Measurements from ENCODE around the gene MALL.
"Not testable (repeated sequence)": the region's sequence is repeated elsewhere in the genome, so short reads cannot be mapped to it uniquely, and the experiment has no call there.

Gene MALL

DNA sequence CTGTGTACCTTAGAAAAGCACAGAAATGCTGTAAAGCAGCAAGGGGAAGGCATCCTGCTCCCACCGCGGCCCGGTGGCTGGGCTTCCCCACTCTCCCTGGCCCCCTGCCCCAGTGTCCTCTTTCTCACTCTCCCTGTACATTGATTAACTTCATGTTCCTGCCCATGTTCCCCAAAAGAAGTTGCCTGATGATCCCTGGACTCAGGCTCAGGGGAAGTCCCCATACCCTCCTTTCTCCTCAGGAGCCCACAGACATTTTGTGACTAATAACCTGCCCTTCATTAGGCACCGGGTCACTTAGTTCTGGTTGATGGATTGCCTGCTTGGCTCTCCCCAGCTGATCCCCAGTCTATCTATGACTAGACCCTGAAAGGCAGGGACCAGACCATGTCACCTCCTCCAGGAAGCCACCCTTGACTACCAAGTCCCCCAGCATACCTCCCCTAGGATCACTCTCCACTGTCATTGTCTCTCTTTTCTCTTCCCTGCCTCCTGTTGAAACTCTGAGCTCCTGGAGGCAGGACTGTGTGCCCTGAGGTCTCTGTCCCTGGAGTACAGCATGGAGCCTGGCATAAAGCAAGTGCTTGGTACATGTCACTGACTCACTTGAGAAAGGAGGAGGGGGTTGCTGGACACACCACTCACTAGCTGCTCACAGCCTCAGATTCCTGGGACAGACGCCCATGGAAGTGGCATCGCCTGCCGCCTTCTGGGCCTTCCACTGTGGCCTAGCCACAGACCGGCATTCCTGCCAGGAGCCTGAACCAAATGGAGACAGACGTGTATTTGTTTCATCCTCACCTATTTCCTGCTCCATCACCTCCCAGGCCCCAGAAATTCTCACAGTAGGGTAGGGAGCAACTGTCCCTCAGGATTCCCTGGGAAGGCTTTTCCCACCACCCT is 13.5 kb downstream of the MALL start:
- H3K9ac ChIP-seq (ENCODE audit: low read length), result no peak overlapping the region
- no peak overlapping the region for H3K27ac ChIP-seq (ENCODE audit: low read length)
- H3K4me1 ChIP-seq (ENCODE audit: control insufficient read depth, low read depth, low read length), result no peaks in the 10 kb centered on the region

DNA sequence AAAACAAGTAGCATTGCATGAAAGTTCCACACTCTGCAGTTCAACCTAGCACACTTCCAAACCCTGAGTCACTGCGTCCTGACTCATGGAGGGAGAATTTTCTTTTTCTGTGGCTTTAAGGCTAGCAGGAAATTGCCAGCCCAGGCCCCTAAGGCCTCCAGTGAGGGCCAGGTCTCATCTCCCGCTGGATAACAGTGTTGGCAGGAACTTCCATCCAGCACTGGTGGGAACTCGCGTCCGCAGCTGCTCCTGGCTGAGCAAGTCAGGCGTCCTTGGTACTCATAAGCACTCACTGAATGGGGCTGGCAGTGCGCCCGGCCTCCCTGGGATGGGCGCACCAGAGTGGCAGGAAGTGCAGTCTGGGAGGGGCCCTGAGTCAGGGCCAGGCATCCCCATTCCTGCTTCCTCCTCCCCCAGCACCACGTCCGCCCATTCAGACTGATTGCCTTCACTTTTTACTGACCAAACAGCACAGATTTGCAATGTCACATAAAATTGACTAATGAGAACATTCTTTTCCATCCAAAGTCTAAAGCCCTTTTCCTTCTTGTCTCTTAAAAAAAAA is 14.3 kb downstream of the MALL start:
- Histone ChIP-seq H3K4me3 (ENCODE audit: low read length) (no peak overlapping the region), H3K4me1 (ENCODE audit: control insufficient read depth, low read depth, low read length) (no peaks in the 10 kb centered on the region), H3K9me3 (ENCODE audit: control insufficient read depth, low read depth, low read length) (no peaks in the 10 kb centered on the region), H3K27me3 (ENCODE audit: control insufficient read depth, insufficient read depth, low read length) (no peaks in the 10 kb centered on the region), H3K9ac (ENCODE audit: low read length) (no peak overlapping the region), H3K36me3 (ENCODE audit: control insufficient read depth, low read depth, low read length) (no peaks in the 10 kb centered on the region), H3K27ac (ENCODE audit: low read length) (no peak overlapping the region)

More for the DNA sequence above, 13.5 kb downstream of the MALL start:
- H3K4me3 ChIP-seq (ENCODE audit: low read length), result no peak overlapping the region
- H3K27me3 ChIP-seq (ENCODE audit: control insufficient read depth, insufficient read depth, low read length), result no peaks in the 10 kb centered on the region
- H3K36me3 ChIP-seq (ENCODE audit: control insufficient read depth, low read depth, low read length), result no peaks in the 10 kb centered on the region
- no peaks in the 10 kb centered on the region for H3K9me3 ChIP-seq (ENCODE audit: control insufficient read depth, low read depth, low read length)

DNA sequence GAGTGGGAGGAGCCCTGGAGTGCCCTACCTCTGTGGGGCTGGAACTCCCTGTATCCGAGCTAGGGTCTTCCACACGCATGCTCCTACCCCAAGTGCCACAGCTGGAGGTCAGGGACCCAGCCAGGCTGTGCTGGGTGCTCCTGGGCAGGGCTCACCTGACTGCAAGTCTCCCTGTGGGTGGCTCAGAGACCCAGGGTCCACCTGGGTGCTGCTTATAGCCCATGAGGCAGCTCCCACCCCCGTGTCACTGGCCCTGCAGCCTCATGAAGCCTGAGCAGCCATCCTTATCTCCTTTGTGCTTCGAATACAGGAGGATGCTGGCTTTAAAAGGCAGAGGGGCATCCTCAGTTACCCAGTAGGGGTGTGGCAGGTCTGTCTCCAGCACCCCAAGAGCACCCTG is 14.7 kb downstream of the MALL start:
- not testable (repeated sequence) for H3K4me1 ChIP-seq (ENCODE audit: control insufficient read depth, low read depth, low read length); H3K27ac ChIP-seq (ENCODE audit: low read length); H3K4me3 ChIP-seq (ENCODE audit: low read length); H3K9ac ChIP-seq (ENCODE audit: low read length); H3K36me3 ChIP-seq (ENCODE audit: control insufficient read depth, low read depth, low read length); H3K9me3 ChIP-seq (ENCODE audit: control insufficient read depth, low read depth, low read length); H3K27me3 ChIP-seq (ENCODE audit: control insufficient read depth, insufficient read depth, low read length)

DNA sequence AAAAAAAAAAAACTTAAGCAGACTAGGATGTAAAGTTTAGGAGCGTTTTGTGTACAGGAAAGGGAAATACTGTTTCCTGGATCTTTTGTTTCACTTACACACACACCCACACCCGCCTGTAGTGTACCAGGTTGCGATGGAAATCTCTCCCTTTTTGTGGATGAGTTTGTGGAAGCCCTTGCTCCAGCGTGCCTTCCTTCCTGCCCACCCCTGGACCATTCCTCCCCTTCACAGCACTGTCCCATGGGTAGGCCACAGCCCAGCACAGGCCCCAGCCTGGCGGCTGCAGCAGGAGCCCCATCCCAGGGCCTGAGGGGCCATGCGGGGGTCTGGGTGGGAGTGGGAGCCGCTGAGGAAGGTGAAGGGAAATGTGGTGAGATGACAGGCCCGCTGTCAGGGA is 15.1 kb downstream of the MALL start:
- Histone ChIP-seq H3K9ac (ENCODE audit: low read length) (no peak overlapping the region), H3K4me1 (ENCODE audit: control insufficient read depth, low read depth, low read length) (no peaks in the 10 kb centered on the region)

DNA sequence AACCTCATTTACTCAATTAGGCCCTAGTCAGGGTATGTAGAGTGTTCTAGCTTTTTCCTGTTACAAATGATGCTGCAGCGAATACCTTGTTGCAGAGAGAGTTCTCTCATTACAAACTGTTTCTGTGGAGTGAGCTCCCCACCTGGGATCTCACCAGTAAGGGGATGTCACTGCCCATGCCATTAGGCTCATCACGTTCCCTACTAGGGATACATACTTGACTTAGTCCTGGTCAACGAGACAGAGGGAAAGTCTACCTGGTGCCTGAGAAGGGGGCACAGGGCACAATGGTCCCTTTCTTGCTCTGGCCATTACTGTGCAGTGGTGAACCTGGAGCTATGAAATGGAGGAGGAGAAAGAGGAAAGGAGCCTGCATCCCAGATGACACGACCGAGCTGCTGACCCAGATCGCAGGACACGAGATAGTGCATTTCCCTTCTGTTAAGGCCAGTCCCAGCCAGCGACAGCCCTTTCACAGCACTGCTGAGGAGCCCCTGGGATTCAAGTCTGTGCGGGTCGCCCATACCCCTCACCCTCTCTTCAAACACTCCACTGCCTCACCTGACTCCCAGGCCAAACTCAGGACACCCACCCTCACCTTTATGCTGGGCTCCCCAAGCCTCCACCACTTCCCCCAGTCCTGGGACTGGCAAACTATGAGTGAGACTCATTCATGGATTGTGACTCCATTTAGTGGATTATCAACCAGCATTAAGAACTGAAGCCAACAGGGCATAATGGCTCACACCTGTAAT is 16.0 kb downstream of the MALL start:
- no peaks in the 10 kb centered on the region for H3K9me3 ChIP-seq (ENCODE audit: control insufficient read depth, low read depth, low read length)
- H3K27ac ChIP-seq (ENCODE audit: low read length), result no peak overlapping the region
- no peak overlapping the region for H3K9ac ChIP-seq (ENCODE audit: low read length)
- no peaks in the 10 kb centered on the region for H3K36me3 ChIP-seq (ENCODE audit: control insufficient read depth, low read depth, low read length)
- H3K27me3 ChIP-seq (ENCODE audit: control insufficient read depth, insufficient read depth, low read length), result no peaks in the 10 kb centered on the region
- H3K4me1 ChIP-seq (ENCODE audit: control insufficient read depth, low read depth, low read length), result no peaks in the 10 kb centered on the region
- no peak overlapping the region for H3K4me3 ChIP-seq (ENCODE audit: low read length)

More for the DNA sequence above, 15.1 kb downstream of the MALL start:
- Histone ChIP-seq H3K36me3 (ENCODE audit: control insufficient read depth, low read depth, low read length) (no peaks in the 10 kb centered on the region), H3K4me3 (ENCODE audit: low read length) (no peak overlapping the region), H3K27me3 (ENCODE audit: control insufficient read depth, insufficient read depth, low read length) (no peaks in the 10 kb centered on the region), H3K27ac (ENCODE audit: low read length) (no peak overlapping the region), H3K9me3 (ENCODE audit: control insufficient read depth, low read depth, low read length) (no peaks in the 10 kb centered on the region)

DNA sequence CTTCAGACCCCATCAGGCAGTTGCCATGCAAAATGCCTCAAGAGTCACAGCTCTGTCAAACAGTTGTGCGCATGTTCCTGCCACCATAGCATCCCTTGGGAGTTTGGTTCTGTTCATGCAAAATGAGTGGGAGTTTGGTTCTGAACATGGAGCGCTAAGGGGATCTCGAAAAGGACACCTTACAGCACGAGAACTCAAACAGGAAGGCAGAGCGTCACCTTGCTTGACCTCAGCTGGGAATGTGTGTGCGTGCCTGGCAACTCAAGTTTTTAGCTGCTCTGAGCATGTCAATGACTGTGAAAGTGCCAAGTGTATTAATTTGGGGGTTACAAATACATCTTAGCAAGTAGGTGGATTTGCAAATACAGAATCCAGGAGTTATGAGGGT is 16.6 kb downstream of the MALL start:
- no peaks in the 10 kb centered on the region for H3K4me1 ChIP-seq (ENCODE audit: control insufficient read depth, low read depth, low read length)

DNA sequence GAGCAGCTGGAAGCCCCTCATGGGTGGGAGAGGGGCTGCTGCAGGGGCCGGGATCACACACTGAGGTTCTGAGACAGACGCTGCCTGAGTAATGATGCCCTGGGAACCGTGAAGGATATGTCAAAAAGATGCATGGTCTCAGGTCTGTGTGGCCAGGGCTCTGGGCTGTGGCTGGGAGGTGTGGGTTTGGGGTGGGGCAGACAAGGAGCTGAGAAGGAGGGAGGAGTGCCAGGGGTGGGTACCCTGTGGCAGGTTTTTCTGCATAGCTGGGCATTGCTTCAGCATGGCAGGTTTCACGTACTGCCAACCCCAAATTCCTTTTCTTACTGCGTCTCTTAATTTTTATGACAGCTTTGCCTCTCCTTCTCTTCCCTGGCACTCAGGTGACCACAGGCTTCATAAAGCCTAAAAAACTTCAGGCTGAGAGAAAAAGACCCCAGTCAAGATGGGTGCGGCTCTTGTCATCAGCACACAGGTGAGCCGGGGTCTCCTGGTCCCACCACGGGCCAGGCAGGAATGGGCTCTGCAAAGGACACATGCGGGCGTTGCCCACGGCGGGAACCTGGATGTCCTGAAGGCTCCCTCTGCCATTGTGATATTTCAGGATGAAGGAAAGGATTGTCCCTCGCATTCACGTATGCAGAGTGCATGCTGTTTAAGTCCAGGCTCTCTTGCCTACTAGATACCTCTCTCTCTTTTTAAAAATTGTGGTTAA is 18.0 kb downstream of the MALL start:
- H3K9me3 ChIP-seq (ENCODE audit: control insufficient read depth, low read depth, low read length), result no peaks in the 10 kb centered on the region
- H3K9ac ChIP-seq (ENCODE audit: low read length), result no peak overlapping the region
- H3K27ac ChIP-seq (ENCODE audit: low read length), result no peak overlapping the region
- no peak overlapping the region for H3K4me3 ChIP-seq (ENCODE audit: low read length)
- H3K27me3 ChIP-seq (ENCODE audit: control insufficient read depth, insufficient read depth, low read length), result no peaks in the 10 kb centered on the region
- H3K4me1 ChIP-seq (ENCODE audit: control insufficient read depth, low read depth, low read length), result no peaks in the 10 kb centered on the region
- H3K36me3 ChIP-seq (ENCODE audit: control insufficient read depth, low read depth, low read length), result no peaks in the 10 kb centered on the region

More for the DNA sequence above, 16.6 kb downstream of the MALL start:
- H3K36me3 ChIP-seq (ENCODE audit: control insufficient read depth, low read depth, low read length), result no peaks in the 10 kb centered on the region
- no peaks in the 10 kb centered on the region for H3K9me3 ChIP-seq (ENCODE audit: control insufficient read depth, low read depth, low read length)
- no peaks in the 10 kb centered on the region for H3K27me3 ChIP-seq (ENCODE audit: control insufficient read depth, insufficient read depth, low read length)
- H3K4me3 ChIP-seq (ENCODE audit: low read length), result no peak overlapping the region
- H3K27ac ChIP-seq (ENCODE audit: low read length), result no peak overlapping the region
- no peak overlapping the region for H3K9ac ChIP-seq (ENCODE audit: low read length)

DNA sequence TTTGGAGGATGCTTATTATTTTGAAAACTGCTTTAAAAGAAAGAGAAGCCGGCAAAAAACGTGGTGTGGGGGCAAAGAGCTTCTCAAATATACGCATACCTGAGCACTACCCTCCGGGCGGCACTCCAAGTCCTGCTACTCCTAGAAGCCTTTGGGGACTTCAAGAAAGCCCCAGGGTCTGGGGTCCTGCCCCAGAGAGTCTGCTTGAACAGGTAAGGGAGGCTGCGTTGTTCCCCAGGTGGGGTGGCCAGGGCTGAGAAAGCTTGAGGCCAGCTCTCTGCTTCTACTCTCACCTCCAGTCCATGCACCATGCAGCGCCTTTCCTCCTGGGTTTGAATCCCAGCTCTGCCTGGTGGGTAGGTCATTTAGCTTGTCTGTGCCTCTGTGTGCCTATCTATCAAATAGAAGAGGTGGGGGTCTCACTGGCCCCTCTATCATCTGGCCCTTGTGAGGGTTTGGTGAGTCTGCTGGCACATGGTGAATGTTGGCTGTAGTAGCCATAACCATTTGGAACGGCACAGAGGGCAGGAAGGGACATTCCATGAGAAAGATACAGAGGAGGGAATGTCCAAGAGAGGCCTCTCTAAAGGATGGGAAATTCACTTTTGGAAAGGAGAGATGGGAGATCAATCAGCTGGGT is 19.5 kb downstream of the MALL start:
- Histone ChIP-seq H3K4me3 (ENCODE audit: low read length) (no peak overlapping the region), H3K4me1 (ENCODE audit: control insufficient read depth, low read depth, low read length) (no peaks in the 10 kb centered on the region), H3K27me3 (ENCODE audit: control insufficient read depth, insufficient read depth, low read length) (no peaks in the 10 kb centered on the region), H3K9ac (ENCODE audit: low read length) (no peak overlapping the region), H3K27ac (ENCODE audit: low read length) (no peak overlapping the region), H3K36me3 (ENCODE audit: control insufficient read depth, low read depth, low read length) (no peaks in the 10 kb centered on the region), H3K9me3 (ENCODE audit: control insufficient read depth, low read depth, low read length) (no peaks in the 10 kb centered on the region)

DNA sequence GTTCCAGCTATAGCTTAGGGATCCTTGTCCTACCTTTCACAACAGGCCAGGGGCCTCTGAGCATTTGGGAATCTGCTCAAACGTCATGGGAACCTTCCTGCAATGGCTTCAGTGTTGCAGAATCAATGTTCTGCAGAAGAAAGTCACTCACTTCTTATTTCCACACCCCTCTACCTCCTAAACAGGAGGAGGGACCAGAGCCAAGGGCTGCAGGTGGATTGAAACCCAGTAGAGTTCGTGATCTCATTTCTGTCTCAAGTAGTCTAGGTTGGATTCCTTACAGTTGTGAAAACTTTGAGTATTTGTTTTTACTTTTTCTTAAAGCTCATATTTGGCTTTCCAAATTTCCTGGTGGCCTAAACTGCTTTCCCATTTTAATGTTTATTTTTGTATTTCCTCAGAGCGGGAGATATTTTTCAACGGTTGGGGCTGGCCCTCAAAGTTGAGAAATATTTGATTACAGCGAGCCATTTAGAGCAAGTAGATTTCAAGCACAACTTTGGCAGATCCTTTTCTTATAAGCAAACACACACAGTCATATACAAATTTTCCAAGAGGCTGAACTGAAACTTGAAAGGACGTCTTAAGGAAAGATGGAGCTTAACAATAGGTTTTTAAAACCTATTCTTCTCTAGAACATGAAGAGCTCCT is 20.6 kb downstream of the MALL start:
- not testable (repeated sequence) for H3K4me3 ChIP-seq (ENCODE audit: low read length); H3K27ac ChIP-seq (ENCODE audit: low read length); H3K27me3 ChIP-seq (ENCODE audit: control insufficient read depth, insufficient read depth, low read length); H3K9me3 ChIP-seq (ENCODE audit: control insufficient read depth, low read depth, low read length); H3K36me3 ChIP-seq (ENCODE audit: control insufficient read depth, low read depth, low read length); H3K9ac ChIP-seq (ENCODE audit: low read length); H3K4me1 ChIP-seq (ENCODE audit: control insufficient read depth, low read depth, low read length)

DNA sequence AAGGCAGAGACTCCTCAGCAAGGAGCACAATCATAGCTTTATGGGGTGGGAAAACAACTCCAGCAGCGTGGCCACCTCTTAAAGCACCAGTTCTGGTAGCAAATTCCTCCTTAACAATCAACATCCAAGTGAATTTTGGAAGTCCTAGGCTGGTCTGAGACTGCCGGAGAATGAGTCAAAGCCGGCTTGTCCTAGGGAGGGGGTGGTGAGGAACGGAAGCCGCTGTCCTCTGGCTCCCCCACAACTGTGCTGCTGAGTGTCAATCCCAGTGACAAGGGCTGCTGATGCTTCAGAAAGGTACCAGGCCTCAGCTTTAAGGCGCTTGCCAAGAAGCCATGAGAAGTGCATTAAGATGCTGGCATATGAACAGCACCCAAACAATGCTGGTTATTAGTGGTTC is 21.7 kb downstream of the MALL start:
- H3K4me3 ChIP-seq (ENCODE audit: low read length); H3K9ac ChIP-seq (ENCODE audit: low read length); H3K27me3 ChIP-seq (ENCODE audit: control insufficient read depth, insufficient read depth, low read length); H3K4me1 ChIP-seq (ENCODE audit: control insufficient read depth, low read depth, low read length); H3K9me3 ChIP-seq (ENCODE audit: control insufficient read depth, low read depth, low read length); H3K27ac ChIP-seq (ENCODE audit: low read length); H3K36me3 ChIP-seq (ENCODE audit: control insufficient read depth, low read depth, low read length): not testable (repeated sequence)
